ENCODE data around the gene ADAMTS19.
"Not testable (repeated sequence)": the region's sequence is repeated elsewhere in the genome, so short reads cannot be mapped to it uniquely, and the experiment has no call there.

ADAMTS19 gene

GRCh38 chr5:129426071-129426470 lies 34.0 kb upstream of the ADAMTS19 start:
- TF ChIP-seq CTCF (IDR thresholded peaks at IDR 0.05; ENCODE audit: control extremely low read depth, extremely low read depth, low read depth, missing control alignments) = no peak
- ChIA-PET CTCF (interaction anchor here (0.6 to 1.0 kb wide), 2 partner anchors 9 to 15 kb away, joined by 3 read pairs; no protein-coding TSS in a partner anchor), POLR2A (no interaction called here)
- no peak for DNase-seq (ENCODE audit: extremely low spot score)

- DNase-seq (ENCODE audit: extremely low spot score); POLR2A ChIA-PET: not testable (repeated sequence)
Measured at GRCh38 chr5:129428636-129429035, 31.5 kb upstream of the ADAMTS19 start.

GRCh38 chr5:129431406-129431805 lies 28.7 kb upstream of the ADAMTS19 start:
- CTCF ChIA-PET = interaction anchor here (0.8 to 1.3 kb wide), 2 partner anchors 11 to 20 kb away, joined by 3 read pairs; no protein-coding TSS in a partner anchor
- no peak for DNase-seq (ENCODE audit: extremely low spot score)
- POLR2A ChIA-PET = no interaction called here
- TF ChIP-seq CTCF (IDR thresholded peaks at IDR 0.05; ENCODE audit: control extremely low read depth, extremely low read depth, low read depth, missing control alignments) = no peak

More at GRCh38 chr5:129428636-129429035, 31.5 kb upstream of the ADAMTS19 start:
- CTCF ChIA-PET = not testable (repeated sequence)

GRCh38 chr5:129438322-129438721 lies 21.8 kb upstream of the ADAMTS19 start:
- CTCF ChIA-PET = no interaction called here
- DNase-seq (ENCODE audit: extremely low spot score) = no peak
- POLR2A ChIA-PET = no interaction called here
- TF ChIP-seq CTCF (IDR thresholded peaks at IDR 0.05; ENCODE audit: control extremely low read depth, extremely low read depth, low read depth, missing control alignments) = no peak

- POLR2A ChIA-PET = no interaction called here
- no peak for TF ChIP-seq CTCF (IDR thresholded peaks at IDR 0.05; ENCODE audit: control extremely low read depth, extremely low read depth, low read depth, missing control alignments)
- CTCF ChIA-PET = interaction anchor here (1.0 to 1.4 kb wide), 2 partner anchors 10 to 16 kb away, joined by 3 to 8 read pairs; no protein-coding TSS in a partner anchor
- no peak for DNase-seq (ENCODE audit: extremely low spot score)
Measured at GRCh38 chr5:129440424-129440823, 19.7 kb upstream of the ADAMTS19 start.

GRCh38 chr5:129441096-129441495 lies 19.0 kb upstream of the ADAMTS19 start:
- TF ChIP-seq CTCF (IDR thresholded peaks at IDR 0.05; ENCODE audit: control extremely low read depth, extremely low read depth, low read depth, missing control alignments) = no peak
- ChIA-PET POLR2A (no interaction called here), CTCF (interaction anchor here (1.2 kb wide), 1 partner anchor 15 kb away, joined by 3 read pairs; no protein-coding TSS in a partner anchor)
- DNase-seq (ENCODE audit: extremely low spot score) = no peak

- ChIA-PET POLR2A (no interaction called here), CTCF (no interaction called here)
- TF ChIP-seq CTCF (IDR thresholded peaks at IDR 0.05; ENCODE audit: control extremely low read depth, extremely low read depth, low read depth, missing control alignments) = no peak
- no peak for DNase-seq (ENCODE audit: extremely low spot score)
Measured at GRCh38 chr5:129445379-129445778, 14.7 kb upstream of the ADAMTS19 start.

Measured in GM10248 (cell line).